ENCODE measurements around the gene ADGRG3. TPM values are rescaled to one million over a fixed set of nuclear protein-coding genes. Genes with fewer than 3 reads are reported as not detected.

The ADGRG3 gene
- total and polyA plus RNA-seq, 2 experiments from 2014 or later = not detected

- WGBS (ENCODE audit: low lambda C conversion rate, missing lambda C conversion rate) = 36% methylated on average over 2 of the region's 2 CpGs
Measured at GRCh38 chr16:57692636-57693035, 24.5 kb downstream of the ADGRG3 start.

GRCh38 chr16:57693550-57693949 is 25.4 kb downstream of the ADGRG3 start:
- H3K4me2 ChIP-seq = no peak overlapping the region
- no peak overlapping the region for H3K27ac ChIP-seq
- H3K9me3 ChIP-seq (ENCODE audit: low read depth) = no peaks in the 10 kb centered on the region
- peaks cover 9% of the 10 kb centered on the region for H3K4me1 ChIP-seq (ENCODE audit: insufficient read depth)
- WGBS (ENCODE audit: low lambda C conversion rate, missing lambda C conversion rate) = 67% methylated on average over 4 of the region's 4 CpGs
- no peak overlapping the region for H2AFZ ChIP-seq
- no peaks in the 10 kb centered on the region for H4K20me1 ChIP-seq (ENCODE audit: insufficient read depth, poor library complexity, severe bottlenecking)
- H3K79me2 ChIP-seq = no peaks in the 10 kb centered on the region
- H3K9me2 ChIP-seq (replicated peaks; ENCODE audit: insufficient read depth) = no peaks in the 10 kb centered on the region
- TF ChIP-seq CTCF (IDR thresholded peaks at IDR 0.05; ENCODE audit: poor library complexity) (no peak), EZH2 (IDR thresholded peaks at IDR 0.05; ENCODE audit: borderline replicate concordance) (no peak), EZH2phosphoT487 (IDR thresholded peaks at IDR 0.05; ENCODE audit: low read depth, severe bottlenecking, unreplicated experiment) (no peak)
- no peaks in the 10 kb centered on the region for H3K27me3 ChIP-seq
- no peak for DNase-seq (ENCODE audit: low spot score)
- H3K36me3 ChIP-seq (replicated peaks; ENCODE audit: insufficient read depth, low read depth) = no peaks in the 10 kb centered on the region
- H3K4me3 ChIP-seq = no peak overlapping the region

More at GRCh38 chr16:57692636-57693035, 24.5 kb downstream of the ADGRG3 start:
- Histone ChIP-seq H3K4me2 (no peak overlapping the region), H2AFZ (no peak overlapping the region), H3K27me3 (no peaks in the 10 kb centered on the region), H4K20me1 (ENCODE audit: insufficient read depth, poor library complexity, severe bottlenecking) (no peaks in the 10 kb centered on the region), H3K4me1 (ENCODE audit: insufficient read depth) (peaks cover 9% of the 10 kb centered on the region), H3K9me3 (ENCODE audit: low read depth) (no peaks in the 10 kb centered on the region), H3K27ac (no peak overlapping the region), H3K36me3 (replicated peaks; ENCODE audit: insufficient read depth, low read depth) (no peaks in the 10 kb centered on the region), H3K4me3 (no peak overlapping the region), H3K79me2 (no peaks in the 10 kb centered on the region), H3K9me2 (replicated peaks; ENCODE audit: insufficient read depth) (no peaks in the 10 kb centered on the region)
- no peak for TF ChIP-seq EZH2phosphoT487 (IDR thresholded peaks at IDR 0.05; ENCODE audit: low read depth, severe bottlenecking, unreplicated experiment)
- no peak for TF ChIP-seq EZH2 (IDR thresholded peaks at IDR 0.05; ENCODE audit: borderline replicate concordance)
- TF ChIP-seq CTCF (IDR thresholded peaks at IDR 0.05; ENCODE audit: poor library complexity) = no peak
- DNase-seq (ENCODE audit: low spot score) = no peak

GRCh38 chr16:57694231-57694724 is 26.2 kb downstream of the ADGRG3 start:
- TF ChIP-seq EZH2 (IDR thresholded peaks at IDR 0.05; ENCODE audit: borderline replicate concordance) = no peak
- Histone ChIP-seq H3K27me3 (no peaks in the 10 kb centered on the region), H3K36me3 (replicated peaks; ENCODE audit: insufficient read depth, low read depth) (no peaks in the 10 kb centered on the region), H3K9me3 (ENCODE audit: low read depth) (no peaks in the 10 kb centered on the region), H3K4me3 (no peak overlapping the region), H3K4me2 (peak overlapping the region; percentile 66), H3K4me1 (ENCODE audit: insufficient read depth) (peaks cover 7% of the 10 kb centered on the region), H3K9me2 (replicated peaks; ENCODE audit: insufficient read depth) (no peaks in the 10 kb centered on the region), H3K79me2 (no peaks in the 10 kb centered on the region), H3K27ac (no peak overlapping the region), H4K20me1 (ENCODE audit: insufficient read depth, poor library complexity, severe bottlenecking) (no peaks in the 10 kb centered on the region), H2AFZ (no peak overlapping the region)
- DNase-seq (ENCODE audit: low spot score) = peak; percentile 40
- WGBS (ENCODE audit: low lambda C conversion rate, missing lambda C conversion rate) = 47% methylated on average over 10 of the region's 10 CpGs

GRCh38 chr16:57694725-57695679 is 26.9 kb downstream of the ADGRG3 start, which contains the start of gene DRC7:
Gene DRC7 (plus strand): TSS chr16:57694806. CDS start chr16:57697950, 3,144 bp downstream.
- H3K27ac ChIP-seq = no peak within 1 kb of the TSS
- TF ChIP-seq EZH2phosphoT487 (IDR thresholded peaks at IDR 0.05; ENCODE audit: low read depth, severe bottlenecking, unreplicated experiment) (no peak), CTCF (IDR thresholded peaks at IDR 0.05; ENCODE audit: poor library complexity) (no peak), EZH2 (IDR thresholded peaks at IDR 0.05; ENCODE audit: borderline replicate concordance) (no peak)
- no peaks in the 10 kb centered on the region for H3K79me2 ChIP-seq
- H3K4me2 ChIP-seq = peak within 1 kb of the TSS; percentile 66
- H3K36me3 ChIP-seq (replicated peaks; ENCODE audit: insufficient read depth, low read depth) = no peaks in the 10 kb centered on the region
- WGBS (ENCODE audit: low lambda C conversion rate, missing lambda C conversion rate) = 32% methylated on average over 6 of the region's 8 CpGs
- no peaks in the 10 kb centered on the region for H3K9me3 ChIP-seq (ENCODE audit: low read depth)
- peak; percentile 79 for DNase-seq (ENCODE audit: low spot score)
- H3K4me3 ChIP-seq = no peak within 1 kb of the TSS
- H4K20me1 ChIP-seq (ENCODE audit: insufficient read depth, poor library complexity, severe bottlenecking) = no peaks in the 10 kb centered on the region
- H2AFZ ChIP-seq = no peak within 1 kb of the TSS
- no peaks in the 10 kb centered on the region for H3K9me2 ChIP-seq (replicated peaks; ENCODE audit: insufficient read depth)
- no peaks in the 10 kb centered on the region for H3K27me3 ChIP-seq
- H3K4me1 ChIP-seq (ENCODE audit: insufficient read depth) = no peaks in the 10 kb centered on the region
